ENCODE results near the gene STAM2.

STAM2 gene

GRCh38 chr2:152175368-152176112 lies at the start of gene STAM2:
Gene STAM2, minus strand, starts transcription at chr2:152175763. Its CDS starts 121 bp downstream, at chr2:152175642.
- TF ChIP-seq, protein P1, sequence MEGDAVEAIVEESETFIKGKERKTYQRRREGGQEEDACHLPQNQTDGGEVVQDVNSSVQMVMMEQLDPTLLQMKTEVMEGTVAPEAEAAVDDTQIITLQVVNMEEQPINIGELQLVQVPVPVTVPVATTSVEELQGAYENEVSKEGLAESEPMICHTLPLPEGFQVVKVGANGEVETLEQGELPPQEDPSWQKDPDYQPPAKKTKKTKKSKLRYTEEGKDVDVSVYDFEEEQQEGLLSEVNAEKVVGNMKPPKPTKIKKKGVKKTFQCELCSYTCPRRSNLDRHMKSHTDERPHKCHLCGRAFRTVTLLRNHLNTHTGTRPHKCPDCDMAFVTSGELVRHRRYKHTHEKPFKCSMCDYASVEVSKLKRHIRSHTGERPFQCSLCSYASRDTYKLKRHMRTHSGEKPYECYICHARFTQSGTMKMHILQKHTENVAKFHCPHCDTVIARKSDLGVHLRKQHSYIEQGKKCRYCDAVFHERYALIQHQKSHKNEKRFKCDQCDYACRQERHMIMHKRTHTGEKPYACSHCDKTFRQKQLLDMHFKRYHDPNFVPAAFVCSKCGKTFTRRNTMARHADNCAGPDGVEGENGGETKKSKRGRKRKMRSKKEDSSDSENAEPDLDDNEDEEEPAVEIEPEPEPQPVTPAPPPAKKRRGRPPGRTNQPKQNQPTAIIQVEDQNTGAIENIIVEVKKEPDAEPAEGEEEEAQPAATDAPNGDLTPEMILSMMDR (IDR thresholded peaks at IDR 0.05; ENCODE audit: low read depth, low read length): peak; percentile 93
- in situ Hi-C loops (cut with HindIII; ENCODE audit: low sequenced_read_pairs): no loop called here
- H3K4me3 ChIP-seq (ENCODE audit: low read depth, low read length): peak within 1 kb of the TSS; percentile 95
- DNase-seq (ENCODE audit: low read depth, low spot score): peak; percentile 95

- TF ChIP-seq, protein P1 (IDR thresholded peaks at IDR 0.05; ENCODE audit: low read depth, low read length): no peak
- no peak overlapping the region for H3K4me3 ChIP-seq (ENCODE audit: low read depth, low read length)
- no peak for DNase-seq (ENCODE audit: low read depth, low spot score)
- in situ Hi-C loops (cut with HindIII; ENCODE audit: low sequenced_read_pairs): no loop called here
Observed at GRCh38 chr2:152223977-152224376, 48.4 kb upstream of the STAM2 start.

DNA sequence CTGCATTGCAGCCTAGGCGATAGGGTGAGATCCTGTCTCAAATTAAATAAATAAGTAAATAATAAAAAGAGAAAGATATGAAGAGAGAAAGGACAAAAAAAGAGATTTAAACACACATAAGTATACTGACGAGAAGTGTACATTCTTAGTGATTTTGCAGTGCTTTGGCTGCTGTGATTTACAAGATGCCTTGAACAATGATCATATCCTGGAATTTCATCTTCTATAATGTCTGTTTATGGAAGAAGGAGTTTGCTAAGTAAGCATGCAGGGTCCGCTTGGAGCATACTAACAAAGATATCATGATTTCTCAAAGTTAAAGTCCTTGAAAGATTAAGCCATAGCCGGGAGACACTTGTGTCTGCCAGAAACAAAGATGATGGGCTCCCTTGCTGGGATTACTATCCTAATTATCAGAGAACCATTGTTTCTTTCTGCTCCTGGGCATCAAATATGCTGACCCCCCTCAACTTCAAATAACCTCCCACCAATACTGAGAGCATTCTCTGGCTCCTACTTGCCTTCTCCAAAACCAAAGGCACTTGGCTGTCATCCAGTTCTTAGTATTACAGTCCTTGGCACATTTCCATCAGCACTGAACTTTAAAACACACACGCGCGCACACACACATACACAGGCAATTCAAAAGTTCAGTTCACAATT lies 47.5 kb upstream of the STAM2 start:
- H3K4me3 ChIP-seq (ENCODE audit: low read depth, low read length): no peak overlapping the region
- TF ChIP-seq, protein P1 (IDR thresholded peaks at IDR 0.05; ENCODE audit: low read depth, low read length): no peak
- in situ Hi-C loops (cut with HindIII; ENCODE audit: low sequenced_read_pairs): no loop called here
- DNase-seq (ENCODE audit: low read depth, low spot score): peak; percentile 94

GRCh38 chr2:152221839-152222238 lies 46.3 kb upstream of the STAM2 start:
- no peak overlapping the region for H3K4me3 ChIP-seq (ENCODE audit: low read depth, low read length)
- TF ChIP-seq, protein P1 (IDR thresholded peaks at IDR 0.05; ENCODE audit: low read depth, low read length): no peak
- DNase-seq (ENCODE audit: low read depth, low spot score): peak; percentile 61
- in situ Hi-C loops (cut with HindIII; ENCODE audit: low sequenced_read_pairs): no loop called here

DNA sequence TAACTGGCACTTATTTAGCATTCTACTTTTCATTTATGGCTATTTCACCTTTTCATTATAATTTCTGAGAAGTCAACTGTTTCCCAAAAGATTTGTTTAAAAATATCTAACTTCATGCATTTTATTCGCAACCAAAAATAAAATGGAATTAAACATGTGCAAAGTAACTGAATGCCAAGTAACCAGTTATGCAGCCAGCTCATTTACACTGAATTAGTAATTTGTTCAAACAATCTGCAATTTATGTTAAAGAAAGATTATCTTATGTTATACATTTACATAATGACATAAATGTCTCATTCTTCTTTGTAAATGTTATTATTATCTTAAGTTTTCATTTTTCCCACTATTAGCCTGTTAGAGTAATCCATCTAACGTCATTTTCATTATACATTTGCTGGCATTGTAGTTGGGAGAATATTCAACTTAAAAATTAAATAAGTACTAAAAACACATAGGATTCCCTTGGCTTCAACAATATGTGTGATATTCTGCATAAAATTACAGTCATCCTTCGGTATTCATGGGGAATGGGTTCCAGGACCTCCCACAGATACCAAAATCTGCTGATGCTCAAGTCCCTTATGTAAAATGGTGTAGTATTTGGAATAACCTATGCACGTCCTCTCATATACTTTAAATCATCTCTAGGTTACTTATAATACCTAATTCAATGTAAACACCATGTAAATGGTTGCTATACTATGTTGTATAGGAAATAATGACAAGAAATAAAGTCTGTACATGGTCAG lies 43.7 kb upstream of the STAM2 start:
- in situ Hi-C loops (cut with HindIII; ENCODE audit: low sequenced_read_pairs): no loop called here
- H3K4me3 ChIP-seq (ENCODE audit: low read depth, low read length): no peak overlapping the region
- TF ChIP-seq, protein P1 (IDR thresholded peaks at IDR 0.05; ENCODE audit: low read depth, low read length): no peak

GRCh38 chr2:152201466-152201830 lies 25.9 kb upstream of the STAM2 start:
- TF ChIP-seq, protein P1 (IDR thresholded peaks at IDR 0.05; ENCODE audit: low read depth, low read length): no peak
- in situ Hi-C loops (cut with HindIII; ENCODE audit: low sequenced_read_pairs): no loop called here
- DNase-seq (ENCODE audit: low read depth, low spot score): no peak
- no peak overlapping the region for H3K4me3 ChIP-seq (ENCODE audit: low read depth, low read length)

More for the DNA sequence above, 43.7 kb upstream of the STAM2 start:
- no peak for DNase-seq (ENCODE audit: low read depth, low spot score)

All from astrocyte of the spinal cord (primary cell).